H1 (cell line): ENCODE data around the gene ELANE. TPM values are rescaled to one million over a fixed set of nuclear protein-coding genes. Genes with fewer than 3 reads are reported as not detected.

ENCODE experiments used
- CTCF ChIA-PET: fragments of 300-600 bp; sonication (Branson Sonifier 250); formaldehyde crosslinking; loops from one replicate; lab custom pipeline; 2021; ENCODE audit not compliant: partially characterized antibody; lab: Charles Lee
- POLR2A ChIA-PET: fragments of 300-600 bp; sonication (Branson Sonifier 250); formaldehyde crosslinking; loops from one replicate; lab custom pipeline; 2021; ENCODE audit warnings: inconsistent platforms; ENCODE audit not compliant: partially characterized antibody; lab: Charles Lee
- DNase-seq, 2 experiments: peaks; one replicate each; pipeline versions ENCODE4 v3.0.0 to v3.0.0-alpha.2; 2010 to 2022; ENCODE audit warnings: low spot score in 2 of 2, low read depth in 1 of 2, mixed read lengths in 1 of 2
- FAIRE-seq: peaks from 2 replicates; lab custom pipeline; 2011; peaks lifted over from hg19 to GRCh38; lab: Jason Lieb, UNC
- H2AFZ ChIP-seq: 2 replicates; pipeline ENCODE4 v1.8.1; 2012; ENCODE audit warnings: low read length, inconsistent platforms
- H2AK5ac ChIP-seq: 2 replicates; pipeline ENCODE4 v1.6.1; 2013; ENCODE audit warnings: low read depth, low read length
- H2BK120ac ChIP-seq: replicated peaks from 2 replicates; pipeline ENCODE3; 2013; ENCODE audit warnings: low read depth, low read length, inconsistent platforms
- H2BK12ac ChIP-seq: 2 replicates; pipeline ENCODE4 v1.6.1; 2013; ENCODE audit warnings: low read depth, low read length
- H2BK15ac ChIP-seq: 2 replicates; pipeline ENCODE4 v1.6.1; 2013; ENCODE audit warnings: low read length
- H2BK20ac ChIP-seq: 2 replicates; pipeline ENCODE4 v1.6.1; 2013; ENCODE audit warnings: low read length
- H2BK5ac ChIP-seq: 2 replicates; pipeline ENCODE4 v1.6.1; 2013; ENCODE audit warnings: low read depth, low read length
- H3K14ac ChIP-seq: 2 replicates; pipeline ENCODE4 v1.6.1; 2013; ENCODE audit warnings: inconsistent platforms; ENCODE audit not compliant: insufficient read length
- H3K18ac ChIP-seq: 2 replicates; pipeline ENCODE4 v1.6.1; 2013; ENCODE audit warnings: low read length; ENCODE audit errors: extremely low read depth
- H3K23ac ChIP-seq: 2 replicates; pipeline ENCODE4 v1.6.1; 2013; ENCODE audit warnings: inconsistent platforms; ENCODE audit not compliant: insufficient read length
- H3K23me2 ChIP-seq: 2 replicates; pipeline ENCODE4 v1.6.1; 2013; ENCODE audit warnings: low read depth, low read length
- H3K27ac ChIP-seq: 2 replicates; pipeline ENCODE4 v1.6.1; 2011; ENCODE audit warnings: low read depth, low read length, inconsistent platforms
- H3K27me3 ChIP-seq, 4 experiments: replicated peaks in 1 of 4; 1 replicate in 1 of 4; 2 replicates in 3 of 4; pipeline versions ENCODE4 v1.6.1 to v1.8.1; 2011 to 2013; ENCODE audit warnings: low read length in 3 of 4, mild to moderate bottlenecking in 3 of 4, inconsistent platforms in 2 of 4, mixed read lengths in 2 of 4, moderate library complexity in 1 of 4; ENCODE audit not compliant: control insufficient read depth in 3 of 4, insufficient read depth in 3 of 4; ENCODE audit errors: extremely low read depth in 1 of 4
- H3K36me3 ChIP-seq, 4 experiments: 2 replicates each; pipeline versions ENCODE4 v1.6.1 to v1.8.1; 2011 to 2013; ENCODE audit warnings: mild to moderate bottlenecking in 4 of 4, low read length in 3 of 4, moderate library complexity in 2 of 4, control low read depth in 1 of 4, inconsistent platforms in 1 of 4; ENCODE audit not compliant: insufficient read depth in 4 of 4, control insufficient read depth in 2 of 4
- H3K4ac ChIP-seq: replicated peaks from 2 replicates; pipeline ENCODE3; 2013; ENCODE audit warnings: low read length, low read depth, mixed read lengths, inconsistent platforms; ENCODE audit not compliant: insufficient read length
- H3K4me1 ChIP-seq, 4 experiments: replicated peaks in 1 of 4; 1 replicate in 1 of 4; 2 replicates in 3 of 4; pipeline versions ENCODE4 v1.6.1 to v1.8.1; 2011 to 2013; ENCODE audit warnings: low read length in 3 of 4, inconsistent platforms in 2 of 4, mixed read lengths in 1 of 4; ENCODE audit not compliant: insufficient read depth in 4 of 4, control insufficient read depth in 3 of 4
- H3K4me2 ChIP-seq, 2 experiments: 2 replicates each; pipeline versions ENCODE4 v1.6.1 to v1.8.1; 2011 to 2013; ENCODE audit warnings: low read depth in 2 of 2, low read length in 2 of 2, control low read depth in 1 of 2, inconsistent platforms in 1 of 2, mild to moderate bottlenecking in 1 of 2; ENCODE audit not compliant: insufficient read depth in 1 of 2
- H3K4me3 ChIP-seq, 4 experiments: fragments of 200-600, 300-600 bp in 1 of 4; sonication (generic), shearing (Covaris generic), sonication (Bioruptor Twin) in 1 of 4; 2 replicates each; pipeline versions ENCODE4 v1.5.1 to v1.8.1; 2011 to 2016; ENCODE audit warnings: low read length in 4 of 4, low read depth in 3 of 4, control low read depth in 2 of 4, inconsistent platforms in 2 of 4, mild to moderate bottlenecking in 2 of 4, mixed read lengths in 1 of 4, moderate library complexity in 1 of 4; ENCODE audit not compliant: insufficient read depth in 2 of 4; ENCODE audit errors: extremely low read depth in 1 of 4
- H3K56ac ChIP-seq: replicated peaks from 2 replicates; pipeline ENCODE3; 2013; ENCODE audit warnings: low read depth, mild to moderate bottlenecking, mixed read lengths, low read length, inconsistent platforms; ENCODE audit not compliant: insufficient read length
- H3K79me1 ChIP-seq: 2 replicates; pipeline ENCODE4 v1.6.1; 2013; ENCODE audit warnings: low read depth, low read length, control low read depth
- H3K79me2 ChIP-seq, 2 experiments: 2 replicates each; pipeline versions ENCODE4 v1.6.1 to v1.8.1; 2012 to 2013; ENCODE audit warnings: low read length in 2 of 2, mild to moderate bottlenecking in 2 of 2, inconsistent platforms in 1 of 2; ENCODE audit not compliant: insufficient read depth in 2 of 2, control insufficient read depth in 1 of 2
- H3K9ac ChIP-seq, 4 experiments: replicated peaks in 1 of 4; 1 replicate in 1 of 4; 2 replicates in 3 of 4; pipeline versions ENCODE4 v1.6.1 to v1.8.1; 2011 to 2013; ENCODE audit warnings: low read depth in 3 of 4, low read length in 3 of 4, control low read depth in 2 of 4, mild to moderate bottlenecking in 2 of 4, moderate library complexity in 2 of 4, inconsistent platforms in 1 of 4; ENCODE audit errors: extremely low read depth in 1 of 4
- H3K9me3 ChIP-seq, 2 experiments: 2 replicates each; pipeline versions ENCODE4 v1.6.1 to v1.8.1; 2012 to 2013; ENCODE audit warnings: mild to moderate bottlenecking in 2 of 2, moderate library complexity in 2 of 2, control low read depth in 1 of 2, inconsistent platforms in 1 of 2, low read depth in 1 of 2, low read length in 1 of 2, mixed read lengths in 1 of 2; ENCODE audit not compliant: insufficient read depth in 2 of 2
- H4K20me1 ChIP-seq, 2 experiments: replicated peaks in 1 of 2; 2 replicates each; pipeline versions ENCODE3 to v1.8.1; 2011 to 2013; ENCODE audit warnings: inconsistent platforms in 2 of 2, low read length in 2 of 2, mild to moderate bottlenecking in 1 of 2; ENCODE audit not compliant: insufficient read depth in 2 of 2, control insufficient read depth in 1 of 2
- H4K5ac ChIP-seq: 2 replicates; pipeline ENCODE4 v1.6.1; 2013; ENCODE audit warnings: low read length, low read depth, mixed read lengths, inconsistent platforms; ENCODE audit not compliant: insufficient read length
- H4K8ac ChIP-seq: 2 replicates; pipeline ENCODE4 v1.8.0; 2013; ENCODE audit warnings: mild to moderate bottlenecking, moderate library complexity, low read length, inconsistent platforms; ENCODE audit not compliant: insufficient read depth; ENCODE audit errors: extremely low read depth
- H4K91ac ChIP-seq: replicated peaks from 2 replicates; pipeline ENCODE3; 2013; ENCODE audit warnings: low read length, mixed read lengths, inconsistent platforms; ENCODE audit not compliant: insufficient read length
- ATF2 ChIP-seq: IDR thresholded peaks from 2 replicates; pipeline ENCODE4 v1.6.1; 2012; ENCODE audit warnings: low read length, inconsistent platforms
- BCL11A ChIP-seq, 2 experiments: IDR thresholded peaks; one replicate each; pipeline ENCODE4 v1.6.1; 2011; ENCODE audit warnings: low read depth in 2 of 2, low read length in 2 of 2, mild to moderate bottlenecking in 2 of 2
- CBX5 ChIP-seq: fragments of 300-800, 300-1000 bp; sonication (generic); IDR thresholded peaks from 2 replicates; pipeline ENCODE4 v1.7.1; 2016; ENCODE audit warnings: antibody characterized with exemption, low read length, low read depth
- CHD2 ChIP-seq: IDR thresholded peaks from 2 replicates; pipeline ENCODE4 v1.6.1; 2012; ENCODE audit warnings: low read length, improper control_type of control experiment
- EZH2 ChIP-seq: fragments of 200-600 bp; sonication (generic); IDR thresholded peaks from 2 replicates; pipeline ENCODE4 v1.7.1; 2012; ENCODE audit warnings: low read depth, mild to moderate bottlenecking, moderate library complexity, low read length, inconsistent platforms; ENCODE audit not compliant: severe bottlenecking
- HDAC6 ChIP-seq: IDR thresholded peaks from one replicate; pipeline ENCODE4 v1.7.1; 2012; ENCODE audit warnings: low read depth, mild to moderate bottlenecking, inconsistent platforms, low read length, moderate library complexity
- JUN ChIP-seq: IDR thresholded peaks from 2 replicates; pipeline ENCODE4 v1.6.1; 2011; ENCODE audit warnings: low read depth, mild to moderate bottlenecking, improper control_type of control experiment, low read length
- NRF1 ChIP-seq: IDR thresholded peaks from 2 replicates; pipeline ENCODE4 v1.6.1; 2011; ENCODE audit warnings: mild to moderate bottlenecking, low read depth, low read length, improper control_type of control experiment
- POLR2A ChIP-seq, 2 experiments: IDR thresholded peaks; 1 replicate in 1 of 2; 2 replicates in 1 of 2; pipeline ENCODE4 v1.6.1; 2011; ENCODE audit warnings: low read depth in 2 of 2, low read length in 2 of 2, mild to moderate bottlenecking in 2 of 2; ENCODE audit errors: control extremely low read depth in 1 of 2
- SAP30 ChIP-seq: fragments of 300-600 bp; sonication (generic); IDR thresholded peaks from 2 replicates; pipeline ENCODE4 v1.7.1; 2012; ENCODE audit warnings: low read length, moderate library complexity, mild to moderate bottlenecking, inconsistent platforms; ENCODE audit not compliant: insufficient read depth, insufficient replicate concordance
- SIRT6 ChIP-seq: IDR thresholded peaks from one replicate; pipeline ENCODE4 v1.7.1; 2012; ENCODE audit warnings: low read length, inconsistent platforms
- YY1 ChIP-seq: IDR thresholded peaks from 2 replicates; pipeline ENCODE4 v1.6.1; 2011; ENCODE audit warnings: low read depth, mild to moderate bottlenecking, low read length
- WGBS, 2 experiments: shearing (Covaris generic) in 1 of 2; methylation state at CpG; one replicate each; pipeline versions ENCODE4 v1.1.6 to v1.1.7; 2013 to 2015; ENCODE audit warnings: low lambda C conversion rate in 2 of 2, mixed read lengths in 2 of 2, inconsistent platforms in 1 of 2, low coverage in 1 of 2, missing lambda C conversion rate in 1 of 2; ENCODE audit not compliant: insufficient replicate concordance in 2 of 2, insufficient coverage in 1 of 2, insufficient read length in 1 of 2; ENCODE audit errors: extremely low coverage in 1 of 2, missing lambda C conversion rate in 1 of 2; 5-methylcytosine and 5-hydroxymethylcytosine counted together
- polyA plus RNA-seq, 7 experiments: library from polyadenylated mRNA; depleted of rRNA in 3 of 7; stranded (reverse) in 5 of 7; unstranded in 2 of 7; fragments of >200 nt in 5 of 7; fragments of 200-250 nt in 2 of 7; gene quantifications; 1 replicate in 5 of 7; 2 replicates in 1 of 7; 4 replicates in 1 of 7; pipeline versions ENCODE4 v1.2.1 to v1.2.3, GENCODE V29; 2011 to 2013; ENCODE audit warnings: missing spikeins in 2 of 7, mixed read lengths in 2 of 7
- total RNA-seq: library from RNA; stranded (reverse); fragmentation: NEBNext Ultra II Directional; extraction: Animal tissue kit (Norgen Biotek cat#: 25700); gene quantifications from 2 replicates; pipeline ENCODE4 v1.2.1, GENCODE V29; 2021
- TF ChIP-seq, protein P1 (sequence below): IDR thresholded peaks from 2 replicates; pipeline ENCODE4 v1.6.1; 2012; ENCODE audit warnings: inconsistent platforms

Gene ELANE
- total and polyA plus RNA-seq, 2 of the 8 experiments (the other 6 are each of a cell fraction or from before 2014, with no cell fraction given), result not detected

- WGBS, 2 experiments, result 94% methylated on average over 9 of the region's 18 CpGs; no CpG with 5 or more reads in 1 of the 2 experiments
- Histone ChIP-seq H3K4ac (no peak overlapping the region), H4K91ac (no peak overlapping the region), H4K20me1 (peaks cover under 1 to 13% of the 10 kb centered on the region in 2 experiments), H4K8ac (no peak overlapping the region), H4K5ac (no peak overlapping the region), H3K9ac (no peak overlapping the region), H3K79me1 (peaks cover 7% of the 10 kb centered on the region), H3K36me3 (peaks cover 0 to 13% (median 7%) of the 10 kb centered on the region in 4 experiments; a peak in 3 of 8 replicates), H3K79me2 (no peaks in the 10 kb centered on the region; a peak in 1 of 4 replicates), H3K27me3 (no peaks in the 10 kb centered on the region), H3K56ac (no peak overlapping the region), H3K27ac (no peak overlapping the region), H3K23ac (no peak overlapping the region), H2BK12ac (no peak overlapping the region), H2BK20ac (no peak overlapping the region), H3K18ac (no peak overlapping the region), H2BK120ac (no peak overlapping the region), H2AK5ac (no peak overlapping the region), H3K14ac (no peak overlapping the region), H3K4me3 (no peak overlapping the region), H2AFZ (no peak overlapping the region), H2BK15ac (no peak overlapping the region), H3K4me1 (peaks cover 0 to 5% (median under 1%) of the 10 kb centered on the region in 4 experiments; a peak in 3 of 7 replicates), H2BK5ac (no peak overlapping the region), H3K9me3 (no peaks in the 10 kb centered on the region), H3K4me2 (no peak overlapping the region), H3K23me2 (peaks cover 3% of the 10 kb centered on the region; the same call in 1 of the 2 replicates)
- POLR2A ChIA-PET, result interaction anchor here (1.0 to 8.8 kb wide), 2 partner anchors 13 to 28 kb away, joined by 3 to 82 read pairs; no protein-coding TSS in a partner anchor
- CTCF ChIA-PET, result no interaction called here
- DNase-seq, result no peak
- no peak for FAIRE-seq
- TF ChIP-seq SAP30, result no peak
- TF ChIP-seq ATF2, result no peak
- TF ChIP-seq BCL11A (IDR thresholded peaks at IDR 0.05; ENCODE audit: low read depth in 2 of 2, low read length in 2 of 2), result no peak
- no peak for TF ChIP-seq NRF1
- TF ChIP-seq CBX5, result no peak
- TF ChIP-seq CHD2, result no peak
- TF ChIP-seq SIRT6, result no peak
- no peak for TF ChIP-seq JUN
- no peak for TF ChIP-seq EZH2
- TF ChIP-seq POLR2A (IDR thresholded peaks at IDR 0.05; ENCODE audit: control extremely low read depth in 1 of 2, low read depth in 2 of 2, low read length in 2 of 2), result no peak
- TF ChIP-seq YY1, result no peak
- TF ChIP-seq, protein P1, sequence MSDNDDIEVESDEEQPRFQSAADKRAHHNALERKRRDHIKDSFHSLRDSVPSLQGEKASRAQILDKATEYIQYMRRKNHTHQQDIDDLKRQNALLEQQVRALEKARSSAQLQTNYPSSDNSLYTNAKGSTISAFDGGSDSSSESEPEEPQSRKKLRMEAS, result no peak
- TF ChIP-seq HDAC6, result no peak
Observed at GRCh38 chr19:890831-891230, 38.7 kb downstream of the ELANE start.
